SU-DHL-6 (cell line): ENCODE results near the gene TMEM273.

Source experiments
- H2AFZ ChIP-seq: fragments of 200-600 bp; sonication (generic); 2 replicates; pipeline ENCODE4 v1.6.1; 2014; ENCODE audit warnings: low read depth, mild to moderate bottlenecking, moderate library complexity, mixed read lengths, antibody characterized with exemption, low read length; ENCODE audit not compliant: severe bottlenecking
- H3F3A ChIP-seq: fragments of 200-600 bp; shearing (Covaris generic); 2 replicates; pipeline ENCODE4 v1.6.0; 2016; ENCODE audit warnings: antibody characterized with exemption, mild to moderate bottlenecking; ENCODE audit not compliant: insufficient read depth
- H3K27ac ChIP-seq: fragments of 200-600 bp; sonication (generic); 2 replicates; pipeline ENCODE4 v1.5.1; 2016; ENCODE audit warnings: low read depth, mild to moderate bottlenecking, low read length, moderate library complexity, mixed read lengths
- H3K27me3 ChIP-seq: fragments of 200-600 bp; sonication (generic), shearing (Covaris generic); 2 replicates; pipeline ENCODE4 v1.6.0; 2014; ENCODE audit warnings: mild to moderate bottlenecking, low read length
- H3K36me3 ChIP-seq: fragments of 200-600 bp; sonication (generic); 2 replicates; pipeline ENCODE4 v1.6.1; 2014; ENCODE audit warnings: mild to moderate bottlenecking, low read length, mixed read lengths
- H3K4me2 ChIP-seq: fragments of 300-600, 200-600 bp; shearing (Covaris generic), sonication (generic); 2 replicates; pipeline ENCODE4 v1.6.0; 2014; ENCODE audit warnings: low read length, low read depth, mild to moderate bottlenecking; ENCODE audit not compliant: poor library complexity, severe bottlenecking
- H3K4me3 ChIP-seq: fragments of 200-600 bp; sonication (generic); 2 replicates; pipeline ENCODE4 v1.5.1; 2014; ENCODE audit warnings: antibody characterized with exemption, low read length, mild to moderate bottlenecking, mixed read lengths; ENCODE audit not compliant: insufficient read depth, poor library complexity, severe bottlenecking
- H3K79me2 ChIP-seq: fragments of 200-600 bp; sonication (generic); 2 replicates; pipeline ENCODE4 v1.6.1; 2014; ENCODE audit warnings: mild to moderate bottlenecking, low read length, moderate library complexity; ENCODE audit not compliant: insufficient read depth
- H3K9ac ChIP-seq: fragments of 200-600 bp; sonication (generic); 2 replicates; pipeline ENCODE4 v1.7.0; 2014; ENCODE audit warnings: mild to moderate bottlenecking, low read length
- H3K9me2 ChIP-seq: fragments of 200-600 bp; sonication (generic); replicated peaks from 2 replicates; pipeline ENCODE4 v1.6.1; 2014; ENCODE audit warnings: low read length; ENCODE audit not compliant: insufficient read depth
- H3K9me3 ChIP-seq: fragments of 200-600 bp; sonication (generic); 2 replicates; pipeline ENCODE4 v1.6.1; 2014; ENCODE audit warnings: low read length, mixed read lengths; ENCODE audit not compliant: insufficient read depth
- H4K20me1 ChIP-seq: fragments of 200-600 bp; sonication (generic); 2 replicates; pipeline ENCODE4 v1.6.1; 2014; ENCODE audit warnings: low read depth, mild to moderate bottlenecking, antibody characterized with exemption, low read length, moderate library complexity, mixed read lengths
- CTCF ChIP-seq: fragments of 200-600 bp; sonication (generic); IDR thresholded peaks from one replicate; pipeline ENCODE4 v1.5.1; 2017; ENCODE audit warnings: antibody characterized with exemption, mild to moderate bottlenecking, low read length, moderate library complexity; ENCODE audit not compliant: insufficient read depth, poor library complexity, severe bottlenecking
- EZH2phosphoT487 ChIP-seq: fragments of 200-600 bp; sonication (generic), shearing (Covaris generic); conservative IDR thresholded peaks from 2 replicates; pipeline ENCODE4 v1.6.1; 2018; ENCODE audit warnings: mild to moderate bottlenecking, antibody characterized with exemption, low read length, moderate library complexity, mixed read lengths

Gene TMEM273

GRCh38 chr10:49160814-49161213, 27.4 kb downstream of the TMEM273 start:
- H3K4me2 ChIP-seq = no peak overlapping the region
- no peak overlapping the region for H3K9ac ChIP-seq
- no peaks in the 10 kb centered on the region for H3K79me2 ChIP-seq
- no peaks in the 10 kb centered on the region for H4K20me1 ChIP-seq
- H3K9me2 ChIP-seq = no peaks in the 10 kb centered on the region
- H3K27me3 ChIP-seq = no peaks in the 10 kb centered on the region
- H3K36me3 ChIP-seq = no peaks in the 10 kb centered on the region
- H3K9me3 ChIP-seq = no peaks in the 10 kb centered on the region
- no peaks in the 10 kb centered on the region for H3F3A ChIP-seq
- no peak overlapping the region for H3K27ac ChIP-seq
- no peak overlapping the region for H3K4me3 ChIP-seq
- TF ChIP-seq CTCF (no peak), EZH2phosphoT487 (no peak)
- no peak overlapping the region for H2AFZ ChIP-seq

- no peaks in the 10 kb centered on the region for H3K36me3 ChIP-seq
- H3K9ac ChIP-seq = no peak overlapping the region
- H3K9me2 ChIP-seq = no peaks in the 10 kb centered on the region
- no peaks in the 10 kb centered on the region for H3F3A ChIP-seq
- no peaks in the 10 kb centered on the region for H3K27me3 ChIP-seq
- TF ChIP-seq CTCF (no peak), EZH2phosphoT487 (no peak)
- no peaks in the 10 kb centered on the region for H3K9me3 ChIP-seq
- H2AFZ ChIP-seq = no peak overlapping the region
- H3K4me3 ChIP-seq = no peak overlapping the region
- H4K20me1 ChIP-seq = no peaks in the 10 kb centered on the region
- H3K79me2 ChIP-seq = no peaks in the 10 kb centered on the region
- H3K27ac ChIP-seq = no peak overlapping the region
- H3K4me2 ChIP-seq = no peak overlapping the region
Observed at GRCh38 chr10:49160110-49160509, 28.1 kb downstream of the TMEM273 start.

- Histone ChIP-seq H3K79me2 (no peaks in the 10 kb centered on the region), H2AFZ (no peak overlapping the region), H3K9me2 (no peaks in the 10 kb centered on the region), H3K27ac (no peak overlapping the region), H3K9ac (no peak overlapping the region), H3K4me3 (no peak overlapping the region), H3K36me3 (no peaks in the 10 kb centered on the region), H3K27me3 (no peaks in the 10 kb centered on the region), H3K4me2 (no peak overlapping the region), H3K9me3 (no peaks in the 10 kb centered on the region), H3F3A (no peaks in the 10 kb centered on the region), H4K20me1 (no peaks in the 10 kb centered on the region)
- TF ChIP-seq CTCF = no peak
- no peak for TF ChIP-seq EZH2phosphoT487
Observed at GRCh38 chr10:49158915-49159314, 29.3 kb downstream of the TMEM273 start.

GRCh38 chr10:49158404-49158803, 29.8 kb downstream of the TMEM273 start:
- Histone ChIP-seq H3K9ac (no peak overlapping the region), H3K27me3 (no peaks in the 10 kb centered on the region), H4K20me1 (no peaks in the 10 kb centered on the region), H3F3A (no peaks in the 10 kb centered on the region), H3K4me3 (no peak overlapping the region), H3K79me2 (no peaks in the 10 kb centered on the region), H3K9me2 (no peaks in the 10 kb centered on the region), H3K27ac (no peak overlapping the region), H2AFZ (no peak overlapping the region), H3K9me3 (no peaks in the 10 kb centered on the region), H3K4me2 (no peak overlapping the region), H3K36me3 (no peaks in the 10 kb centered on the region)
- no peak for TF ChIP-seq CTCF
